MCF 10A (cell line): ENCODE results near the gene HPGDS. TPM values are rescaled to one million over a fixed set of nuclear protein-coding genes. Genes with fewer than 3 reads are reported as not detected.
"Not testable (repeated sequence)": the region's sequence is repeated elsewhere in the genome, so short reads cannot be mapped to it uniquely, and the experiment has no call there.

Experiments used
- BruUV-seq: library from RNA; stranded (reverse); fragments of 400-500 nt; replicated peaks from 2 replicates; lab custom pipeline; 2021; lab: Mats Ljungman, UMichigan
- CTCF ChIA-PET: fragments of 300-600 bp; sonication (Branson Sonifier 250); formaldehyde crosslinking; extraction: SDS; loops from one replicate; lab custom pipeline; 2021; ENCODE audit warnings: antibody characterized with exemption, inconsistent platforms; lab: Yijun Ruan, JAX
- POLR2A ChIA-PET: fragments of 300-600, 350-650 bp; sonication (Branson Sonifier 250); formaldehyde crosslinking; extraction: SDS; loops from one replicate; lab custom pipeline; 2020; ENCODE audit warnings: antibody characterized with exemption, inconsistent platforms; lab: Yijun Ruan, JAX
- DNase-seq: peaks from one replicate; pipeline ENCODE4 v3.0.0-alpha.2; 2018; ENCODE audit not compliant: unreplicated experiment
- H3K27ac Mint-ChIP-seq: one replicate; pipeline ENCODE4 v1.8.0; 2022; ENCODE audit warnings: mild to moderate bottlenecking, low read depth, mixed read lengths; ENCODE audit not compliant: unreplicated experiment
- H3K27me3 Mint-ChIP-seq: one replicate; pipeline ENCODE4 v1.8.0; 2022; ENCODE audit warnings: mixed read lengths; ENCODE audit not compliant: insufficient read depth, unreplicated experiment
- H3K36me3 Mint-ChIP-seq: one replicate; pipeline ENCODE4 v1.8.0; 2022; ENCODE audit warnings: mild to moderate bottlenecking, moderate library complexity, mixed read lengths; ENCODE audit not compliant: insufficient read depth, unreplicated experiment
- H3K4me1 Mint-ChIP-seq: one replicate; pipeline ENCODE4 v1.8.0; 2022; ENCODE audit warnings: mixed read lengths; ENCODE audit not compliant: insufficient read depth, unreplicated experiment
- H3K4me3 Mint-ChIP-seq: one replicate; pipeline ENCODE4 v1.8.0; 2022; ENCODE audit warnings: mild to moderate bottlenecking, moderate library complexity, mixed read lengths; ENCODE audit not compliant: unreplicated experiment
- H3K9me3 Mint-ChIP-seq: one replicate; pipeline ENCODE4 v1.8.0; 2022; ENCODE audit warnings: mixed read lengths; ENCODE audit not compliant: unreplicated experiment
- CTCF ChIP-seq: fragments of 200-600 bp; IDR thresholded peaks from one replicate; pipeline ENCODE4 v1.8.0; 2022; ENCODE audit warnings: antibody characterized with exemption, mild to moderate bottlenecking; ENCODE audit not compliant: unreplicated experiment
- intact Hi-C: fragments of 100-400 bp; cut with micrococcal nuclease; formaldehyde crosslinking; loops from 2 replicates; pipeline ENCODE4 v1.14.1; 2022
- total RNA-seq: library from RNA; stranded (reverse); gene quantifications from 2 replicates; pipeline ENCODE4 v1.2.3, GENCODE V29; 2022

Gene HPGDS
- total RNA-seq, 1 experiment from 2014 or later = not detected

DNA sequence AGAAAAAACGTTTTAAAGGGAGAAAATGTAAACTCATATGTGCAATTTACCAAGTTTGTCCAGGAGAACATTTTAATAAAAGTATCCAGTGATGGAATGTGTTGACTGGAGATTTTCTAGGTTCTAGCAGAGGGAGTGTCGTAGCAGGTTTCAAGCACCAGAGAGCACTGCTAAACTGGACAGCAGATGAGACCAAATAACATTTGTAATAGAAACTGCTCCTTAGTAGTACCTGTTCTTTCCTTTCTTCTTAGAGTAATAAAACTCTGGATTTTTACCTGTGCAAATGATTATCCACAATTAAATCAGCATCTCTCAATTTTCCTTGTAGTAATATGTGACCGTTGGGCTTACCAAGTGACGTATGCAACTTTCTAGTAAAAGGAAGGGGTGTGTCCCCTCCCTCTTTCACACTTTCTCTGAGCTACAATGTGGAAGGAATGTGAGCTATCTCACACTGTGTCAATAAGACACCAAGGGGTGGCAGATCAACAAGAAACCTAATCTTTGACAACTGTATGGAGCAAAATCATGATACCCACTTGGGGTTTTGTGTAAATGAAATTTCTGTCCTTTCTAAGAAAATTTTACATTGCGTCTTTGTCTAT is 9.5 kb downstream of the HPGDS start:
- Mint-ChIP-seq H3K4me1 (peaks cover 6% of the 10 kb centered on the region), H3K27me3 (no peaks in the 10 kb centered on the region), H3K9me3 (no peaks in the 10 kb centered on the region), H3K27ac (no peak overlapping the region), H3K4me3 (no peak overlapping the region), H3K36me3 (no peaks in the 10 kb centered on the region)
- no TSS peak for BruUV-seq
- no peak for TF ChIP-seq CTCF
- POLR2A ChIA-PET = interaction anchor here (0.9 to 1.1 kb wide), 2 partner anchors 31 to 46 kb away, joined by 3 to 4 read pairs; no protein-coding TSS in a partner anchor
- intact Hi-C loops = loop anchor here (1.0 kb wide), 1 partner anchor 58 kb away; no protein-coding TSS in a partner anchor
- DNase-seq = no peak
- CTCF ChIA-PET = interaction anchor here (0.8 to 2.6 kb wide), 7 partner anchors 9 to 74 kb away, joined by 3 to 15 read pairs (median 4); no protein-coding TSS in a partner anchor

DNA sequence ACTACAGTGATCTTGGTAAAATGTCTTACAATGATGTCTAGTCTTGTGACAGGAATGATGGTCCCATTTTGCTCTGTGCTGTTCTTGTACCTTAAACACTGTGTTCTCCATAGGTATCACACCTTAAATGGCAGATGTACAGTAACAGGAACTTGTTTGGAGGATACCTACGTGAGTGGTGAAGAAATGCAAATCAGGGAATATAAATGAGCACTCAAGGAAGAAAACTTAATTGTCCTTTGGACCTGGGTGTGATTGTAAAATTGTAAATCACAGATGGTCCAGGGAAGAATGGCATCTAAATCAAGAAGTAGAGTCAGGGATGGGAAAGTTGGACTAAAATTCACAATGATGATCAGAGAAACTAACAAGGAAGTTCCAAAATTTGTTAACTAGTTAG is 12.7 kb downstream of the HPGDS start:
- Mint-ChIP-seq H3K4me3 (no peak overlapping the region), H3K4me1 (peaks cover 3% of the 10 kb centered on the region), H3K27ac (no peak overlapping the region), H3K9me3 (no peaks in the 10 kb centered on the region), H3K27me3 (no peaks in the 10 kb centered on the region), H3K36me3 (no peaks in the 10 kb centered on the region)
- intact Hi-C loops = no loop called here
- BruUV-seq = no TSS peak
- POLR2A ChIA-PET = no interaction called here
- TF ChIP-seq CTCF = no peak
- no peak for DNase-seq
- CTCF ChIA-PET = interaction anchor here (1.1 kb wide), 1 partner anchor 61 kb away, joined by 3 read pairs; no protein-coding TSS in a partner anchor

- DNase-seq = no peak
- H3K27ac Mint-ChIP-seq = no peak overlapping the region
- H3K27me3 Mint-ChIP-seq = no peaks in the 10 kb centered on the region
- H3K36me3 Mint-ChIP-seq = no peaks in the 10 kb centered on the region
- TF ChIP-seq CTCF = no peak
- POLR2A ChIA-PET = interaction anchor here (0.7 kb wide), 2 partner anchors 11 kb away, joined by 3 read pairs; no protein-coding TSS in a partner anchor
- CTCF ChIA-PET = interaction anchor here (0.6 to 1.5 kb wide), 4 partner anchors 9 to 64 kb away, joined by 3 to 5 read pairs (median 4); no protein-coding TSS in a partner anchor
- H3K4me3 Mint-ChIP-seq = no peak overlapping the region
- H3K4me1 Mint-ChIP-seq = no peaks in the 10 kb centered on the region
- no TSS peak for BruUV-seq
- peaks cover 21% of the 10 kb centered on the region for H3K9me3 Mint-ChIP-seq
- intact Hi-C loops = no loop called here
These were observed 16.8 kb downstream of the HPGDS start for GRCh38 chr4:94325835-94326234.

DNA sequence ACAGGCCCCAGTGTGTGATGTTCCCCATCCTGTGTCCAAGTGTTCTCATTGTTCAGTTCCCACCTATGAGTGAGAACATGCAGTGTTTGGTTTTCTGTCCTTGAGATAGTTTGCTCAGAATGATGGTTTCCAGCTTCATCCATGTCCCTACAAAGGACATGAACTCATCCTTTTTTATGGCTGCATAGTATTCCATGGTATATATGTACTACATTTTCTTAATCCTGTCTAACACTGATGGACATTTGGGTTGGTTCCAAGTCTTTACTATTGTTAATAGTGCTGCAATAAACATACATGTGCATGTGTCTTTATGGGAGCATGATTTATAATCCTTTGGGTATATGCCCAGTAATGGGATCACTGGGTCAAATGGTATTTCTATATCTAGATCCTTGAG is 22.7 kb downstream of the HPGDS start:
- peaks cover 21% of the 10 kb centered on the region for H3K9me3 Mint-ChIP-seq
- H3K36me3 Mint-ChIP-seq, H3K27ac Mint-ChIP-seq, BruUV-seq, intact Hi-C loops, H3K4me1 Mint-ChIP-seq, CTCF ChIA-PET, DNase-seq, H3K4me3 Mint-ChIP-seq, H3K27me3 Mint-ChIP-seq, POLR2A ChIA-PET: not testable (repeated sequence)
